Tibial artery (tissue), 4 donors: ENCODE data around the gene ADSS1.
A peak's percentile ranks its signal among the peaks of the same experiment; 100 is the strongest.

Source experiments
- DNase-seq, 2 donors: peaks; one replicate each; pipeline ENCODE4 v3.0.0-alpha.2; 2019
- H3K27ac ChIP-seq, 2 donors: fragments of 200-600 bp; sonication (generic) in 1 of 2; 1 replicate in 1 of 2; 2 replicates in 1 of 2; pipeline ENCODE4 v1.5.1; 2018 to 2019; ENCODE audit warnings: mild to moderate bottlenecking in 1 of 2
- H3K27me3 ChIP-seq, 2 donors: fragments of 200-600 bp; sonication (generic) in 1 of 2; one replicate each; pipeline versions ENCODE4 v1.5.1 to v1.6.0; 2016 to 2019
- H3K36me3 ChIP-seq, 3 donors: fragments of 200-600 bp; sonication (generic) in 2 of 3; one replicate each; pipeline ENCODE4 v1.5.1; 2016 to 2019; ENCODE audit warnings: mild to moderate bottlenecking in 2 of 3
- H3K4me1 ChIP-seq, 4 donors: fragments of 200-600 bp; sonication (generic) in 2 of 4; 1 replicate in 3 of 4; 2 replicates in 1 of 4; pipeline ENCODE4 v1.5.1; 2016 to 2019
- H3K4me3 ChIP-seq, 2 donors: fragments of 200-600 bp; sonication (generic) in 1 of 2; 1 replicate in 1 of 2; 2 replicates in 1 of 2; pipeline ENCODE4 v1.5.1; 2018 to 2019; ENCODE audit warnings: mild to moderate bottlenecking in 2 of 2
- H3K9me3 ChIP-seq, 3 donors: fragments of 200-600 bp; sonication (generic) in 1 of 3; one replicate each; pipeline ENCODE4 v1.5.1; 2016 to 2019
- CTCF ChIP-seq, 2 experiments: fragments of 200-600 bp in 1 of 2; fragments of 450-650 bp in 1 of 2; IDR thresholded peaks; one replicate each; pipeline ENCODE4 v1.5.1; 2017 to 2019; ENCODE audit warnings: antibody characterized with exemption in 2 of 2, mild to moderate bottlenecking in 1 of 2, moderate library complexity in 1 of 2
- intact Hi-C: fragments of 100-400 bp; cut with DNase I; formaldehyde crosslinking; loops from one replicate; pipeline ENCODE4 v1.15.0; 2023; ENCODE audit warnings: low total_unique reads

The ADSS1 gene

GRCh38 chr14:104788873-104789663 lies 65.0 kb downstream of the ADSS1 start:
- TF ChIP-seq CTCF (IDR thresholded peaks at IDR 0.05), result no peak
- Histone ChIP-seq H3K36me3 (peaks cover 12 to 80% (median 35%) of the 10 kb centered on the region in 3 donors), H3K27ac (no peak overlapping the region), H3K27me3 (no peaks in the 10 kb centered on the region), H3K4me3 (no peak overlapping the region), H3K9me3 (no peaks in the 10 kb centered on the region), H3K4me1 (peaks cover 0 to 96% (median 63%) of the 10 kb centered on the region in 4 donors)
- intact Hi-C loops, result no loop called here
- no peak for DNase-seq

GRCh38 chr14:104789752-104790743 lies 66.0 kb downstream of the ADSS1 start:
- peaks cover 12 to 74% (median 35%) of the 10 kb centered on the region in 3 donors for H3K36me3 ChIP-seq
- no peak overlapping the region for H3K27ac ChIP-seq
- H3K9me3 ChIP-seq, result no peaks in the 10 kb centered on the region
- DNase-seq, result no peak
- no peak for TF ChIP-seq CTCF (IDR thresholded peaks at IDR 0.05)
- intact Hi-C loops, result no loop called here
- H3K27me3 ChIP-seq, result no peaks in the 10 kb centered on the region
- H3K4me1 ChIP-seq, result peaks cover 0 to 99% (median 68%) of the 10 kb centered on the region in 4 donors
- H3K4me3 ChIP-seq, result no peak overlapping the region

GRCh38 chr14:104791425-104791824 lies 67.4 kb downstream of the ADSS1 start:
- Histone ChIP-seq H3K27me3 (no peaks in the 10 kb centered on the region), H3K4me3 (no peak overlapping the region), H3K4me1 (peaks cover 0 to 92% (median 64%) of the 10 kb centered on the region in 4 donors), H3K27ac (no peak overlapping the region), H3K9me3 (no peaks in the 10 kb centered on the region), H3K36me3 (peaks cover 12 to 62% (median 35%) of the 10 kb centered on the region in 3 donors)
- no peak for TF ChIP-seq CTCF (IDR thresholded peaks at IDR 0.05)
- intact Hi-C loops, result no loop called here
- no peak for DNase-seq

GRCh38 chr14:104792101-104792884 lies 68.3 kb downstream of the ADSS1 start:
- Histone ChIP-seq H3K9me3 (no peaks in the 10 kb centered on the region), H3K27ac (peak overlapping the region; percentile 18 to 42), H3K36me3 (peaks cover 12 to 55% (median 35%) of the 10 kb centered on the region in 3 donors), H3K4me1 (peaks cover 0 to 90% (median 57%) of the 10 kb centered on the region in 4 donors), H3K27me3 (no peaks in the 10 kb centered on the region), H3K4me3 (no peak overlapping the region)
- TF ChIP-seq CTCF (IDR thresholded peaks at IDR 0.05), result no peak
- intact Hi-C loops, result no loop called here
- peak in 1 of 2 donors; percentile 81 for DNase-seq
